Measurements from ENCODE around the gene CCDC110. TPM values are rescaled to one million over a fixed set of nuclear protein-coding genes. Genes with fewer than 3 reads are reported as not detected.
"Not testable (repeated sequence)": the region's sequence is repeated elsewhere in the genome, so short reads cannot be mapped to it uniquely, and the experiment has no call there.

Gene CCDC110
- polyA plus RNA-seq, 1 of the 3 experiments (the other 2 are of a cell fraction): 0.05 TPM

- Histone ChIP-seq H3K4me1 (ENCODE audit: control insufficient read depth in 1 of 2, insufficient read depth in 2 of 2, low read depth in 1 of 2, low read length in 1 of 2) (no peaks in the 10 kb centered on the region; a peak in 1 of 4 replicates), H3K27me3 (ENCODE audit: insufficient read depth) (no peaks in the 10 kb centered on the region), H3K9me3 (no peaks in the 10 kb centered on the region), H3K4me2 (no peak overlapping the region), H3K9me2 (no peaks in the 10 kb centered on the region), H3K27ac (ENCODE audit: low read depth in 2 of 2, low read length in 1 of 2) (no peak overlapping the region), H3K4me3 (ENCODE audit: low read depth in 2 of 2, low read length in 1 of 2) (no peak overlapping the region), H3K79me2 (ENCODE audit: insufficient read depth) (no peaks in the 10 kb centered on the region; the same call in 1 of the 2 replicates), H3F3A (replicated peaks; ENCODE audit: insufficient read depth) (no peaks in the 10 kb centered on the region), H2AFZ (ENCODE audit: low read depth) (no peak overlapping the region), H3K9ac (no peak overlapping the region), H4K20me1 (ENCODE audit: insufficient read depth) (no peaks in the 10 kb centered on the region), H3K36me3 (replicated peaks in 1 of 2; ENCODE audit: control insufficient read depth in 1 of 2, insufficient read depth in 2 of 2, low read length in 1 of 2) (no peaks in the 10 kb centered on the region)
- POLR2A ChIA-PET: no interaction called here
- CTCF ChIA-PET: interaction anchor here (0.7 kb wide), 1 partner anchor 16 kb away, joined by 3 read pairs; no protein-coding TSS in a partner anchor
- DNase-seq: no peak
- TF ChIP-seq RAD21 (IDR thresholded peaks at IDR 0.05; ENCODE audit: low read length) (no peak), SIN3A (IDR thresholded peaks at IDR 0.05; ENCODE audit: borderline replicate concordance, low read depth, low read length) (no peak), FOSL2 (IDR thresholded peaks at IDR 0.05; ENCODE audit: borderline replicate concordance, low read depth) (no peak), USF1 (IDR thresholded peaks at IDR 0.05; ENCODE audit: borderline replicate concordance, low read depth) (no peak)
- 61% methylated on average over 3 of the region's 3 CpGs for WGBS (ENCODE audit: low lambda C conversion rate)
Observed at GRCh38 chr4:185512516-185512915, 41.0 kb upstream of the CCDC110 start.

DNA sequence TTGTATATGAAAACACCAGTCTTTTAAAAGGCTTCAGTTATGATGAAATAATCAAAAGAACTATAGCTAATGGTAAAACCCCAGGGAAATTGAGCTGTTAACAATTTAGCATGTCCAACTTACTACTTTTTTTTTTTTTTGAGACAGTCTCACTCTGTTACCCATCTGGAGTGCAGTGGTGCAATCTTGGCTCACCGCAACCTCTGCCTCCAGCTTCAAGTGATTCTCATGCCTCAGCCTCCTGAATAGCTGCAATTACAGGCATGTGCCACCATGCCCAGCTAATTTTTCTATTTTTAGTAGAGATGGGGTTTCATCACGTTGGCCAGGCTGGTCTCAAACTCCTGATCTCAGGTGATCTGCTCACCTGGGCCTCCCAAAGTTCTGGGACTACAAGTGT lies 39.7 kb upstream of the CCDC110 start:
- not testable (repeated sequence) for H3K27me3 ChIP-seq (ENCODE audit: insufficient read depth); H3K9me3 ChIP-seq; H3K79me2 ChIP-seq (ENCODE audit: insufficient read depth); H3K4me1 ChIP-seq (ENCODE audit: control insufficient read depth in 1 of 2, insufficient read depth in 2 of 2, low read depth in 1 of 2, low read length in 1 of 2); H4K20me1 ChIP-seq (ENCODE audit: insufficient read depth); H3K4me2 ChIP-seq; DNase-seq; H3F3A ChIP-seq (replicated peaks; ENCODE audit: insufficient read depth); H3K27ac ChIP-seq (ENCODE audit: low read depth in 2 of 2, low read length in 1 of 2); H3K9me2 ChIP-seq; H2AFZ ChIP-seq (ENCODE audit: low read depth); H3K36me3 ChIP-seq (replicated peaks in 1 of 2; ENCODE audit: control insufficient read depth in 1 of 2, insufficient read depth in 2 of 2, low read length in 1 of 2); H3K9ac ChIP-seq; H3K4me3 ChIP-seq (ENCODE audit: low read depth in 2 of 2, low read length in 1 of 2)
- ChIA-PET CTCF (interaction anchor here (0.6 to 0.7 kb wide), 2 partner anchors 9 to 47 kb away, joined by 3 to 4 read pairs; no protein-coding TSS in a partner anchor), POLR2A (interaction anchor here (0.6 kb wide), 1 partner anchor 368 kb away, joined by 4 read pairs; the partner anchor contains the start of gene SLC25A4)
- WGBS (ENCODE audit: low lambda C conversion rate): 54% methylated on average over 2 of the region's 2 CpGs

DNA sequence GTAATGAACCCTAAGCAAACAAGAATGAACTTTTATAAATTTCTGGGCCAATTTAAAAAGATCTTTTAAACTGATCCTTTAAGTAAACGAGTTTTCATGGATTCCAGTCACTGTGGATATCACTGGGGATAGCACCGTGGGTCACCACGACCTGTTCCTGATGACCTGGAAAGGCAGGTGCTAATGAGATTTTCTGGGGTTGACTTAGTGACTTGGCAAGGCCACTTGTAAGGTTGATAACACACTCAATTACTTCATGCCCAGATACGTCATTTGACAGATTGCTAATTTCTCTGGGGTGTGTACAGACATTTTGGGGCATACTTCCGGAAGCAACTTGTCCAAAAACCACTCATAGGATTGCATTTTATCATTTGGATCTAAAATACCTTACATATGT lies 39.3 kb upstream of the CCDC110 start:
- no peaks in the 10 kb centered on the region for H3F3A ChIP-seq (replicated peaks; ENCODE audit: insufficient read depth)
- no peak for DNase-seq
- no peaks in the 10 kb centered on the region for H3K9me3 ChIP-seq
- no peaks in the 10 kb centered on the region; a peak in 1 of 4 replicates for H3K4me1 ChIP-seq (ENCODE audit: control insufficient read depth in 1 of 2, insufficient read depth in 2 of 2, low read depth in 1 of 2, low read length in 1 of 2)
- CTCF ChIA-PET: interaction anchor here (0.6 to 0.7 kb wide), 2 partner anchors 9 to 48 kb away, joined by 3 to 4 read pairs; no protein-coding TSS in a partner anchor
- no peak overlapping the region for H3K27ac ChIP-seq (ENCODE audit: low read depth in 2 of 2, low read length in 1 of 2)
- no peak overlapping the region for H2AFZ ChIP-seq (ENCODE audit: low read depth)
- H3K4me2 ChIP-seq: no peak overlapping the region
- POLR2A ChIA-PET: interaction anchor here (0.6 kb wide), 1 partner anchor 368 kb away, joined by 4 read pairs; the partner anchor contains the start of gene SLC25A4
- H3K9ac ChIP-seq: no peak overlapping the region
- no peaks in the 10 kb centered on the region for H3K9me2 ChIP-seq
- H3K79me2 ChIP-seq (ENCODE audit: insufficient read depth): no peaks in the 10 kb centered on the region; the same call in 1 of the 2 replicates
- no peaks in the 10 kb centered on the region for H3K36me3 ChIP-seq (replicated peaks in 1 of 2; ENCODE audit: control insufficient read depth in 1 of 2, insufficient read depth in 2 of 2, low read length in 1 of 2)
- WGBS (ENCODE audit: low lambda C conversion rate): 51% methylated on average over 5 of the region's 5 CpGs
- H3K4me3 ChIP-seq (ENCODE audit: low read depth in 2 of 2, low read length in 1 of 2): no peak overlapping the region
- no peaks in the 10 kb centered on the region for H3K27me3 ChIP-seq (ENCODE audit: insufficient read depth)
- no peaks in the 10 kb centered on the region for H4K20me1 ChIP-seq (ENCODE audit: insufficient read depth)
- TF ChIP-seq NRF1 (IDR thresholded peaks at IDR 0.05; ENCODE audit: low read depth, low read length) (no peak), RFX5 (IDR thresholded peaks at IDR 0.05; ENCODE audit: low read length) (no peak), RCOR1 (IDR thresholded peaks at IDR 0.05; ENCODE audit: low read length) (no peak), POLR2AphosphoS5 (IDR thresholded peaks at IDR 0.05; ENCODE audit: low read depth, low read length) (no peak), EP300 (IDR thresholded peaks at IDR 0.05; ENCODE audit: borderline replicate concordance in 1 of 2, low read depth in 1 of 2, low read length in 1 of 2) (no peak), SIN3A (IDR thresholded peaks at IDR 0.05; ENCODE audit: borderline replicate concordance, low read depth, low read length) (no peak), USF1 (IDR thresholded peaks at IDR 0.05; ENCODE audit: borderline replicate concordance, low read depth) (no peak), FOSL2 (IDR thresholded peaks at IDR 0.05; ENCODE audit: borderline replicate concordance, low read depth) (no peak), ELF1 (IDR thresholded peaks at IDR 0.05) (no peak), TCF12 (IDR thresholded peaks at IDR 0.05) (no peak), GATA2 (CRISPR knock-in tag; IDR thresholded peaks at IDR 0.05) (no peak), JUND (IDR thresholded peaks at IDR 0.05) (no peak)
- TF ChIP-seq, protein P1, sequence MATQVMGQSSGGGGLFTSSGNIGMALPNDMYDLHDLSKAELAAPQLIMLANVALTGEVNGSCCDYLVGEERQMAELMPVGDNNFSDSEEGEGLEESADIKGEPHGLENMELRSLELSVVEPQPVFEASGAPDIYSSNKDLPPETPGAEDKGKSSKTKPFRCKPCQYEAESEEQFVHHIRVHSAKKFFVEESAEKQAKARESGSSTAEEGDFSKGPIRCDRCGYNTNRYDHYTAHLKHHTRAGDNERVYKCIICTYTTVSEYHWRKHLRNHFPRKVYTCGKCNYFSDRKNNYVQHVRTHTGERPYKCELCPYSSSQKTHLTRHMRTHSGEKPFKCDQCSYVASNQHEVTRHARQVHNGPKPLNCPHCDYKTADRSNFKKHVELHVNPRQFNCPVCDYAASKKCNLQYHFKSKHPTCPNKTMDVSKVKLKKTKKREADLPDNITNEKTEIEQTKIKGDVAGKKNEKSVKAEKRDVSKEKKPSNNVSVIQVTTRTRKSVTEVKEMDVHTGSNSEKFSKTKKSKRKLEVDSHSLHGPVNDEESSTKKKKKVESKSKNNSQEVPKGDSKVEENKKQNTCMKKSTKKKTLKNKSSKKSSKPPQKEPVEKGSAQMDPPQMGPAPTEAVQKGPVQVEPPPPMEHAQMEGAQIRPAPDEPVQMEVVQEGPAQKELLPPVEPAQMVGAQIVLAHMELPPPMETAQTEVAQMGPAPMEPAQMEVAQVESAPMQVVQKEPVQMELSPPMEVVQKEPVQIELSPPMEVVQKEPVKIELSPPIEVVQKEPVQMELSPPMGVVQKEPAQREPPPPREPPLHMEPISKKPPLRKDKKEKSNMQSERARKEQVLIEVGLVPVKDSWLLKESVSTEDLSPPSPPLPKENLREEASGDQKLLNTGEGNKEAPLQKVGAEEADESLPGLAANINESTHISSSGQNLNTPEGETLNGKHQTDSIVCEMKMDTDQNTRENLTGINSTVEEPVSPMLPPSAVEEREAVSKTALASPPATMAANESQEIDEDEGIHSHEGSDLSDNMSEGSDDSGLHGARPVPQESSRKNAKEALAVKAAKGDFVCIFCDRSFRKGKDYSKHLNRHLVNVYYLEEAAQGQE (IDR thresholded peaks at IDR 0.05; ENCODE audit: low read depth, low read length): no peak
- TF ChIP-seq, protein P2, sequence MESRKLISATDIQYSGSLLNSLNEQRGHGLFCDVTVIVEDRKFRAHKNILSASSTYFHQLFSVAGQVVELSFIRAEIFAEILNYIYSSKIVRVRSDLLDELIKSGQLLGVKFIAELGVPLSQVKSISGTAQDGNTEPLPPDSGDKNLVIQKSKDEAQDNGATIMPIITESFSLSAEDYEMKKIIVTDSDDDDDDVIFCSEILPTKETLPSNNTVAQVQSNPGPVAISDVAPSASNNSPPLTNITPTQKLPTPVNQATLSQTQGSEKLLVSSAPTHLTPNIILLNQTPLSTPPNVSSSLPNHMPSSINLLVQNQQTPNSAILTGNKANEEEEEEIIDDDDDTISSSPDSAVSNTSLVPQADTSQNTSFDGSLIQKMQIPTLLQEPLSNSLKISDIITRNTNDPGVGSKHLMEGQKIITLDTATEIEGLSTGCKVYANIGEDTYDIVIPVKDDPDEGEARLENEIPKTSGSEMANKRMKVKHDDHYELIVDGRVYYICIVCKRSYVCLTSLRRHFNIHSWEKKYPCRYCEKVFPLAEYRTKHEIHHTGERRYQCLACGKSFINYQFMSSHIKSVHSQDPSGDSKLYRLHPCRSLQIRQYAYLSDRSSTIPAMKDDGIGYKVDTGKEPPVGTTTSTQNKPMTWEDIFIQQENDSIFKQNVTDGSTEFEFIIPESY (IDR thresholded peaks at IDR 0.05; ENCODE audit: borderline replicate concordance, low read depth): no peak
